GM12864 (cell line): ENCODE results near the gene SYCP2.
A peak's percentile ranks its signal among the peaks of the same experiment; 100 is the strongest.

Experiments used
- DNase-seq: peaks from one replicate; pipeline ENCODE4 v3.0.0-alpha.2; 2011; ENCODE audit warnings: low read depth
- H3K4me3 ChIP-seq: 2 replicates; pipeline ENCODE4 v1.5.1; 2011; ENCODE audit warnings: mild to moderate bottlenecking, low read depth, low read length, control low read depth
- TF ChIP-seq, protein P1 (sequence below): IDR thresholded peaks from 2 replicates; pipeline ENCODE4 v1.5.1; 2011; ENCODE audit warnings: low read depth, mild to moderate bottlenecking, moderate library complexity, low read length, control low read depth, inconsistent platforms; ENCODE audit errors: missing control alignments

Gene SYCP2

GRCh38 chr20:59954718-59955117 is 21.3 kb upstream of the SYCP2 start:
- DNase-seq = no peak
- no peak overlapping the region for H3K4me3 ChIP-seq
- TF ChIP-seq, protein P1, sequence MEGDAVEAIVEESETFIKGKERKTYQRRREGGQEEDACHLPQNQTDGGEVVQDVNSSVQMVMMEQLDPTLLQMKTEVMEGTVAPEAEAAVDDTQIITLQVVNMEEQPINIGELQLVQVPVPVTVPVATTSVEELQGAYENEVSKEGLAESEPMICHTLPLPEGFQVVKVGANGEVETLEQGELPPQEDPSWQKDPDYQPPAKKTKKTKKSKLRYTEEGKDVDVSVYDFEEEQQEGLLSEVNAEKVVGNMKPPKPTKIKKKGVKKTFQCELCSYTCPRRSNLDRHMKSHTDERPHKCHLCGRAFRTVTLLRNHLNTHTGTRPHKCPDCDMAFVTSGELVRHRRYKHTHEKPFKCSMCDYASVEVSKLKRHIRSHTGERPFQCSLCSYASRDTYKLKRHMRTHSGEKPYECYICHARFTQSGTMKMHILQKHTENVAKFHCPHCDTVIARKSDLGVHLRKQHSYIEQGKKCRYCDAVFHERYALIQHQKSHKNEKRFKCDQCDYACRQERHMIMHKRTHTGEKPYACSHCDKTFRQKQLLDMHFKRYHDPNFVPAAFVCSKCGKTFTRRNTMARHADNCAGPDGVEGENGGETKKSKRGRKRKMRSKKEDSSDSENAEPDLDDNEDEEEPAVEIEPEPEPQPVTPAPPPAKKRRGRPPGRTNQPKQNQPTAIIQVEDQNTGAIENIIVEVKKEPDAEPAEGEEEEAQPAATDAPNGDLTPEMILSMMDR = no peak

GRCh38 chr20:59949911-59950310 is 16.5 kb upstream of the SYCP2 start:
- TF ChIP-seq, protein P1 = no peak
- H3K4me3 ChIP-seq = no peak overlapping the region
- no peak for DNase-seq

DNA sequence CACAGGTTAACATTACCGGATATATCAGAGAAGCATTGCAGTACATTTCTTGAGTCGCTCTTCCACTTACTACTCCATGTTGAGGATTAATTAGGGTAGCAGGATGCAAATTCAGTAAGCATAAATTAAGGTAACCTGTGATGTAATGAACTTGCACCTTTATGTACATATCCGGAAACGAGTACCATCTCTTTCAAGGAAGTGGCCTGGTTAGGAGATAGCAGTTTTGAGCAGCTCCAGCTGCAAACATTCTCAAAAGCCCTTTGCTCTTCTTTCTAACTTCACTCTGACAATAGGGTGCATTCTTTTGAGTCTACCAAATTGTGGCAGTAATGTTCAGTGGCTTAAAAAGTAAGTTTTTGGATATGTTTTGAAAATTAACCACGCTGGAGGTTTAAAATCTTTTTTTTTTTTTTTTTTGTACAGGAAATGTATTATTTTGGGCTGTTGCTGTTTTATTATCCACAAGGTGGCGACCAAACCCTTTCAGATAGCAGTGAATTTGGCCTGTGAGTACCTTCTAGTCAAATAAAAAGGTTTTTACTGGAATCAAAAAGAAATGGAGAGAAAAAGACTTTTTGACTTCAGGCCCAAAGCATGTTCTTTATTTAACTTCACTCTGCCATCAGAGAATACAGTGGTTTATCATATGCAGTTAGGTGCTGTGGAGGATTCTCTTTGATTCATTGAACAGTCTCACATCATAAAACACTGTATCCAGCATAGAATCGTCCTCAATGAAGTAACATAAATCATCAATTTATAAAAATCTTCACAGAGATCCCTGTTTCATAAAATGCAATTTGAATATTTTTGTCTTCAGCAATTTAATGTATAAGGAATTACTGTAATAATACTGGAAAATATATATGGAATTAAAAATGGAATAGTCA is 15.6 kb upstream of the SYCP2 start:
- no peak for DNase-seq
- TF ChIP-seq, protein P1 = peak; percentile 55
- H3K4me3 ChIP-seq = no peak overlapping the region

DNA sequence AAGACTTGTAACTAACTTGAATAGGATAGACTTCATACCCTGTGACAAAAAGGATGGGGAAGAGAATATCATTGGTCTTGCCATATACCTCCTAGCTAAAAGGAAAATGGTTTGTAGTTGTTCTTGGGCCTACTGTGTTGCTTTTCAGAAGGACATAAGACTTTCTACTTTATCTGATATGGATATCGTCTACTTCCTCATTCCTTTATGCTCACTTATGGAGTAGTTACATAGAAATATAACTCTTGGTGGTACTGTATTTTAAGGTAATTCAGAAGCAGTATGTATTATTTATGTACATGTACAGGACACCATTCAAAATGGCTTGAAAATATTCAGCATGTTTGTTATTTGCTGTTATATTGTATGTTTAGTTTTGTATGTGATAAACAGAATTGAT is 14.8 kb upstream of the SYCP2 start:
- TF ChIP-seq, protein P1 = no peak
- H3K4me3 ChIP-seq = no peak overlapping the region
- DNase-seq = no peak

- no peak for DNase-seq
- TF ChIP-seq, protein P1 = no peak
- H3K4me3 ChIP-seq = no peak overlapping the region
Observed at GRCh38 chr20:59947376-59947775, 13.9 kb upstream of the SYCP2 start.

- no peak for DNase-seq
- TF ChIP-seq, protein P1 = no peak
- no peak overlapping the region for H3K4me3 ChIP-seq
Observed at GRCh38 chr20:59945731-59946130, 12.3 kb upstream of the SYCP2 start.

- no peak for DNase-seq
- TF ChIP-seq, protein P1 = no peak
- H3K4me3 ChIP-seq = no peak overlapping the region
Observed at GRCh38 chr20:59945175-59945574, 11.7 kb upstream of the SYCP2 start.
